IPS-18a (cell line): ENCODE data around the gene IL15RA.
"Not testable (repeated sequence)": the region's sequence is repeated elsewhere in the genome, so short reads cannot be mapped to it uniquely, and the experiment has no call there.

Source experiments
- H3K27ac ChIP-seq: one replicate; pipeline ENCODE4 v1.5.1; 2013; ENCODE audit warnings: low read length
- H3K27me3 ChIP-seq: one replicate; pipeline ENCODE4 v1.6.1; 2013; ENCODE audit warnings: mild to moderate bottlenecking, low read length; ENCODE audit not compliant: control insufficient read depth, insufficient read depth
- H3K36me3 ChIP-seq: one replicate; pipeline ENCODE4 v1.6.1; 2013; ENCODE audit warnings: low read depth, low read length; ENCODE audit not compliant: control insufficient read depth
- H3K4me1 ChIP-seq: one replicate; pipeline ENCODE4 v1.6.1; 2013; ENCODE audit warnings: low read depth, low read length; ENCODE audit not compliant: control insufficient read depth
- H3K4me3 ChIP-seq: one replicate; pipeline ENCODE4 v1.5.1; 2013; ENCODE audit warnings: low read length
- H3K9ac ChIP-seq: one replicate; pipeline ENCODE4 v1.6.1; 2013; ENCODE audit warnings: mild to moderate bottlenecking, low read length, moderate library complexity
- H3K9me3 ChIP-seq: one replicate; pipeline ENCODE4 v1.6.1; 2013; ENCODE audit warnings: low read depth, low read length; ENCODE audit not compliant: control insufficient read depth

Gene IL15RA

GRCh38 chr10:5965266-5965665 is 12.1 kb downstream of the IL15RA start:
- H3K9ac ChIP-seq = no peak overlapping the region
- H3K36me3 ChIP-seq = no peaks in the 10 kb centered on the region
- H3K9me3 ChIP-seq = no peaks in the 10 kb centered on the region
- H3K4me3 ChIP-seq = no peak overlapping the region
- no peak overlapping the region for H3K27ac ChIP-seq
- no peaks in the 10 kb centered on the region for H3K4me1 ChIP-seq
- no peaks in the 10 kb centered on the region for H3K27me3 ChIP-seq

GRCh38 chr10:5964736-5965135 is 12.6 kb downstream of the IL15RA start:
- H3K4me1 ChIP-seq = no peaks in the 10 kb centered on the region
- no peak overlapping the region for H3K27ac ChIP-seq
- H3K27me3 ChIP-seq = no peaks in the 10 kb centered on the region
- H3K9ac ChIP-seq = no peak overlapping the region
- H3K9me3 ChIP-seq = no peaks in the 10 kb centered on the region
- no peaks in the 10 kb centered on the region for H3K36me3 ChIP-seq
- H3K4me3 ChIP-seq = no peak overlapping the region

DNA sequence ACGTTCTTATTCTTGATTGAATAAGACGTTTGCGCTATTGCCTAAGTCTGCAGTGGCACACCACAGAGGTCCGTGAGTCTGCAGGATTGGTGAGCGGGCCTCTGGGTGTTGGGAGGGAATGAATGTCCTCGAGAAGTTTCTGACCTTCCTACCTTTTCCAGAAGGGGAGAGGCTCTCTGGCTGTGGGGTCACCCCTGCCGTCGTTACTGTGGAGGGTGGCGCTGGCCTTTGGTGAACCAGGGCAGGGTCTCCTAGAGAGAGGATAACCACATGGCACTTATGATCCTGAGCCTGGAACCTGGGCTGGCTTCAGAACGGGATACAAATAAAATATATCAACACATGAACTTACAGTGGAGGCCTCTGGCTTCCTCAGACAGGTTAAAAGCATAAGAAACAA is 13.8 kb downstream of the IL15RA start:
- Histone ChIP-seq H3K27ac (no peak overlapping the region), H3K9ac (no peak overlapping the region), H3K9me3 (no peaks in the 10 kb centered on the region), H3K4me1 (no peaks in the 10 kb centered on the region), H3K36me3 (no peaks in the 10 kb centered on the region), H3K27me3 (no peaks in the 10 kb centered on the region), H3K4me3 (no peak overlapping the region)

DNA sequence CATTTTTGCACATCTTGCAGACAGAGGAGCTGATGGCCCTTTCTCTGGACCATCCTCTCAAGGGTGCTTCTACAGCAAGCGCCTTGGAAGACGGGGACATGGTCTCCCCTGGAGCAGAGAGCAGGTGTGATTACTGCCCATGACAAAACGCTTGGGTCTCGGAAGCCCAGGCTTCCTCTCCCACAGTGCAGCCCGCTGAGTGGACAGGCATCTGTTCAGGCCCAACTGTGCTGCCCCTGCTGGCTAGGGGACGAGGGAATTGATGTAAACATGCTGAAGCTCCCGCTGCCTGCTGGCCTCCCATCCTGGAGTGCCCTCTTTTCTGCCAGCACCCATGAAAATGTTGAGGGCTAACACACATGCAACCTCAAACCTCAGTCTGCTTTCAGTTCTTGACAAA is 14.3 kb downstream of the IL15RA start:
- Histone ChIP-seq H3K4me1 (no peaks in the 10 kb centered on the region), H3K9ac (no peak overlapping the region), H3K27me3 (no peaks in the 10 kb centered on the region), H3K36me3 (no peaks in the 10 kb centered on the region), H3K27ac (no peak overlapping the region), H3K9me3 (no peaks in the 10 kb centered on the region), H3K4me3 (no peak overlapping the region)

- H3K36me3 ChIP-seq, H3K27ac ChIP-seq, H3K9ac ChIP-seq, H3K27me3 ChIP-seq, H3K4me3 ChIP-seq, H3K4me1 ChIP-seq, H3K9me3 ChIP-seq: not testable (repeated sequence)
Observed at GRCh38 chr10:5962358-5962940, 14.9 kb downstream of the IL15RA start.

- Histone ChIP-seq H3K9ac (no peak overlapping the region), H3K9me3 (no peaks in the 10 kb centered on the region), H3K36me3 (no peaks in the 10 kb centered on the region), H3K4me3 (no peak overlapping the region), H3K27ac (no peak overlapping the region), H3K27me3 (no peaks in the 10 kb centered on the region), H3K4me1 (no peaks in the 10 kb centered on the region)
Observed at GRCh38 chr10:5961405-5962100, 15.8 kb downstream of the IL15RA start.

DNA sequence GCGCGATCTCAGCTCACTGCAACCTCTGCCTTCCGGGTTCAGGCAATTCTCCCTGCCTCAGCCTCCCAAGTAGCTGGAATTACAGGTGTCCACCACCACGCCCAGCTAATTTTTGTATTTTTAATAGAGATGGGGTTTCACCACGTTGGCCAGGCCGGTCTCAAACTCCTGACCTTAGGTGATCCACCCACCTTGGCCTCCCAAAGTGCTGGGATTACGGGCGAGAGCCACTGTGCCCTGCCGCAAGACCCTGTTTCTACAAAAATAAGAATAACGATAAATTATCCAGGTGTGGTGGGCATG is 16.4 kb downstream of the IL15RA start:
- H3K36me3 ChIP-seq, H3K27ac ChIP-seq, H3K4me3 ChIP-seq, H3K4me1 ChIP-seq, H3K27me3 ChIP-seq, H3K9ac ChIP-seq, H3K9me3 ChIP-seq: not testable (repeated sequence)

- H3K36me3 ChIP-seq = no peaks in the 10 kb centered on the region
- no peaks in the 10 kb centered on the region for H3K9me3 ChIP-seq
Observed at GRCh38 chr10:5960070-5960972, 17.0 kb downstream of the IL15RA start.

GRCh38 chr10:5959581-5960069 is 17.7 kb downstream of the IL15RA start:
- Histone ChIP-seq H3K4me3 (no peak overlapping the region), H3K27me3 (no peaks in the 10 kb centered on the region), H3K9ac (no peak overlapping the region), H3K36me3 (no peaks in the 10 kb centered on the region), H3K9me3 (no peaks in the 10 kb centered on the region), H3K27ac (no peak overlapping the region), H3K4me1 (no peaks in the 10 kb centered on the region)

More at GRCh38 chr10:5960070-5960972, 17.0 kb downstream of the IL15RA start:
- H3K9ac ChIP-seq = no peak overlapping the region
- no peak overlapping the region for H3K27ac ChIP-seq
- H3K4me1 ChIP-seq = no peaks in the 10 kb centered on the region
- H3K27me3 ChIP-seq = no peaks in the 10 kb centered on the region
- no peak overlapping the region for H3K4me3 ChIP-seq

- H3K27me3 ChIP-seq = no peaks in the 10 kb centered on the region
- H3K9ac ChIP-seq = no peak overlapping the region
- no peaks in the 10 kb centered on the region for H3K4me1 ChIP-seq
- H3K4me3 ChIP-seq = no peak overlapping the region
- no peaks in the 10 kb centered on the region for H3K36me3 ChIP-seq
- no peaks in the 10 kb centered on the region for H3K9me3 ChIP-seq
- H3K27ac ChIP-seq = no peak overlapping the region
Observed at GRCh38 chr10:5959142-5959541, 18.2 kb downstream of the IL15RA start.

DNA sequence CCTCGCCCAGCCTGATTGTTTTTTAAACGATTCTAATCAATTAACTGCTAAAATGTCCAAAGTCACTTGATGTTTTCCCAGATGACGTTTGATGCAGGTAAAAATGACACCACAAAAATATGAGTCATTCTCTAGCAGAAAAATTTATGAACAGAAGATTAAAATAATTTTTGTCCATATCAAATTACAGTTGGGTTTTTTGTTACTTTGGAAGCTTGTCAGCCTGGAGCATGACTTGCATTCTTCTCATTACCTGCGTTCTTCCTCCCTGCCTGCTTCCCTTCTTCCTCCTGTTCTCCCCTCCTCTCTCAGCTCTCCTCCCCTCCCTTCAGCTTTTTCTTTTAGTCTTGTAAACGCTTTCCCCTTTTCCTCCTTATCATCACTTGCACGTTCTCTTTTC is 18.7 kb downstream of the IL15RA start:
- Histone ChIP-seq H3K36me3 (no peaks in the 10 kb centered on the region), H3K4me1 (no peaks in the 10 kb centered on the region), H3K9me3 (no peaks in the 10 kb centered on the region), H3K4me3 (no peak overlapping the region), H3K27me3 (no peaks in the 10 kb centered on the region), H3K9ac (no peak overlapping the region), H3K27ac (no peak overlapping the region)
